Lung (tissue), 12 donors: ENCODE results near the gene SEC62. TPM values are rescaled to one million over a fixed set of nuclear protein-coding genes. Genes with fewer than 3 reads are reported as not detected.

Source experiments
- ATAC-seq: fragments of 200-7000 bp; cut with Tn5 transposase; one replicate; pipeline ENCODE4 v1.9.1; 2020; ENCODE audit warnings: moderate number of reproducible peaks; ENCODE audit not compliant: insufficient read depth, low FRiP score
- DNase-seq, 3 donors: peaks; one replicate each; pipeline ENCODE4 v3.0.0-alpha.2; 2013 to 2017
- H3K27ac ChIP-seq, 2 donors: one replicate each; pipeline ENCODE4 v1.5.1; 2013; ENCODE audit warnings: mild to moderate bottlenecking in 2 of 2, moderate library complexity in 2 of 2, control low read depth in 1 of 2, inconsistent platforms in 1 of 2, low read depth in 1 of 2, low read length in 1 of 2
- H3K27me3 ChIP-seq, 3 donors: one replicate each; pipeline ENCODE4 v1.5.1; 2013; ENCODE audit warnings: low read length in 2 of 3; ENCODE audit not compliant: control insufficient read depth in 3 of 3, insufficient read depth in 3 of 3
- H3K36me3 ChIP-seq, 4 donors: one replicate each; pipeline ENCODE4 v1.5.1; 2013; ENCODE audit warnings: low read length in 4 of 4, mild to moderate bottlenecking in 1 of 4, moderate library complexity in 1 of 4; ENCODE audit not compliant: control insufficient read depth in 4 of 4, insufficient read depth in 4 of 4
- H3K4me1 ChIP-seq, 5 donors: one replicate each; pipeline ENCODE4 v1.5.1; 2013; ENCODE audit warnings: low read length in 5 of 5, mild to moderate bottlenecking in 2 of 5, moderate library complexity in 1 of 5; ENCODE audit not compliant: control insufficient read depth in 5 of 5, insufficient read depth in 5 of 5
- H3K4me3 ChIP-seq: one replicate; pipeline ENCODE4 v1.5.1; 2013; ENCODE audit warnings: mild to moderate bottlenecking, control low read depth, moderate library complexity
- H3K9ac ChIP-seq, 2 donors: one replicate each; pipeline ENCODE4 v1.5.1; 2013; ENCODE audit warnings: low read length in 2 of 2, control low read depth in 1 of 2; ENCODE audit not compliant: insufficient read depth in 1 of 2
- H3K9me3 ChIP-seq, 4 donors: one replicate each; pipeline ENCODE4 v1.5.1; 2013; ENCODE audit warnings: low read length in 3 of 4, mild to moderate bottlenecking in 1 of 4, moderate library complexity in 1 of 4; ENCODE audit not compliant: control insufficient read depth in 4 of 4, insufficient read depth in 3 of 4
- WGBS, 2 donors: extraction: QIAGEN DNeasy Blood & Tissue Kit; methylation state at CpG; one replicate each; pipeline ENCODE4 v1.1.7; 2013; 5-methylcytosine and 5-hydroxymethylcytosine counted together
- polyA plus RNA-seq, 2 donors: library from polyadenylated mRNA; stranded (reverse); fragments of 200-250 nt; gene quantifications; one replicate each; pipeline ENCODE4 v1.2.1, GENCODE V29; 2013
- total RNA-seq, 2 donors: library from RNA; depleted of rRNA in 1 of 2; stranded (reverse); fragments of >200 nt in 1 of 2; gene quantifications; one replicate each; pipeline ENCODE4 v1.2.1, GENCODE V29; 2014 to 2021
- TF ChIP-seq, protein P1 (sequence below): IDR thresholded peaks from 2 replicates; pipeline ENCODE4 v1.5.1; 2012; ENCODE audit warnings: mild to moderate bottlenecking; ENCODE audit errors: control extremely low read depth, extremely low read depth
- donor health status: control.
- donor health status: control.
- donor health status: Bipolar disorder and iron deficiency.
- donor health status: healthy.
- donor health status: DM: yes; HTN: yes; CAD: no.

The SEC62 gene
- total and polyA plus RNA-seq, 4 donors: 55.2 to 96.5 (median 62.7) TPM

DNA sequence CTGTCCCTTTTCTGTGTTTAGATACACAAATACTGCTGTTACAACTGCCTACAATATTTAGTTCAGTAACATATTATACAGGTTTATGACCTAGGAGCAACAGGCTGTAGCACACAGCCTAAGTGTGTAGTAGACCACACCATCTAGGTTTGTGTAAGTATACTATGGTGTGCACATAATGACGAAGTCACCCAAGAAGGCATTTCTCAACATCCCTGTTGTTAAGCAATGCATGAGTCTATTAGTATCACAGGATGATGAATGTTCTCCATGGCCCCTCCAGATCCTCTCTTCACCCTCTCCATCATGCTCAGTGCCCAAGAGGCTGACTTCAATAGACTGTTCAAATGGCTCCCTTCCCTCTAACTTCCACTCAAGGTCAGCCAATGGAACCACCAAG is 14.6 kb upstream of the SEC62 start:
- Histone ChIP-seq H3K27ac (no peak overlapping the region), H3K36me3 (no peaks in the 10 kb centered on the region), H3K4me1 (peaks cover 0 to 8% (median 3%) of the 10 kb centered on the region in 5 donors), H3K9ac (no peak overlapping the region), H3K27me3 (no peaks in the 10 kb centered on the region), H3K4me3 (no peak overlapping the region), H3K9me3 (no peaks in the 10 kb centered on the region)
- WGBS, 2 donors: 27 to 69% methylated on average over 1 of the region's 1 CpG
- TF ChIP-seq, protein P1, sequence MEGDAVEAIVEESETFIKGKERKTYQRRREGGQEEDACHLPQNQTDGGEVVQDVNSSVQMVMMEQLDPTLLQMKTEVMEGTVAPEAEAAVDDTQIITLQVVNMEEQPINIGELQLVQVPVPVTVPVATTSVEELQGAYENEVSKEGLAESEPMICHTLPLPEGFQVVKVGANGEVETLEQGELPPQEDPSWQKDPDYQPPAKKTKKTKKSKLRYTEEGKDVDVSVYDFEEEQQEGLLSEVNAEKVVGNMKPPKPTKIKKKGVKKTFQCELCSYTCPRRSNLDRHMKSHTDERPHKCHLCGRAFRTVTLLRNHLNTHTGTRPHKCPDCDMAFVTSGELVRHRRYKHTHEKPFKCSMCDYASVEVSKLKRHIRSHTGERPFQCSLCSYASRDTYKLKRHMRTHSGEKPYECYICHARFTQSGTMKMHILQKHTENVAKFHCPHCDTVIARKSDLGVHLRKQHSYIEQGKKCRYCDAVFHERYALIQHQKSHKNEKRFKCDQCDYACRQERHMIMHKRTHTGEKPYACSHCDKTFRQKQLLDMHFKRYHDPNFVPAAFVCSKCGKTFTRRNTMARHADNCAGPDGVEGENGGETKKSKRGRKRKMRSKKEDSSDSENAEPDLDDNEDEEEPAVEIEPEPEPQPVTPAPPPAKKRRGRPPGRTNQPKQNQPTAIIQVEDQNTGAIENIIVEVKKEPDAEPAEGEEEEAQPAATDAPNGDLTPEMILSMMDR: no peak
- ATAC-seq: no peak
- DNase-seq: no peak

DNA sequence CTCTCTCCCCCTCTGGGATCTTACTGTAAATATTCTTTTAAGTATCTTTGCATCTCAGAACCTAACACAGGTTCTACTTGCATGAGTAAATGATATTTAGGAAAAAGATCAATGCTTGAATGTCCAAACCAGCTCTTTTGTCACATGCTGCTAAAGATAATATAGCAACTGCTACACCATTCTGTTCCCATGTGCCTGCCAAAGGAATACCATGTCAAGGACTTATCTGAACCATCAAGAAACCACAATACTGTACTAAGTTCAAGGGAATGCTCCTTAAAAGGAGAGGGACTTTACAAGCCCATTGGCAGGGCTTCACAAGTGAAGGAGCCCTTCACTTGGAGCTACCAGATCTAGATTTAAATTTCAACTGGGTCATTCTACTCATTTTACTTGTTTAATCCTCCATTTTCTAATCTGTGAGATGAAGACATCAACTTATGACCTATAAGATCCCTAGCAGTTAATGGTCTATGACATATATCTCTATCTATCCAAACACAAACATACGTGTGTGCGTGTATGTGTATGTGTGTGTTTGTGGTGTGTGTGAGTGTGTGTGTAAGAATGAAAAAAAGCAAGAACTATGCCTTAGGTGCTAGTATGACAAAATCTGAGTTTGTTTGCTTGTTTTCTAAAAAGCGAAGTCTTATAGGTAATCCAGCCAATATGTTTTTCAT is 13.0 kb upstream of the SEC62 start:
- H3K4me1 ChIP-seq: peaks cover 0 to 2% (median 1%) of the 10 kb centered on the region in 5 donors
- DNase-seq: no peak
- H3K27ac ChIP-seq: no peak overlapping the region
- H3K36me3 ChIP-seq: no peaks in the 10 kb centered on the region
- TF ChIP-seq, protein P1: no peak
- no peaks in the 10 kb centered on the region for H3K9me3 ChIP-seq
- no peak overlapping the region for H3K9ac ChIP-seq
- WGBS, 2 donors: 61 to 66% methylated on average over 3 of the region's 3 CpGs
- peak; percentile 8 for ATAC-seq
- H3K4me3 ChIP-seq: no peak overlapping the region
- H3K27me3 ChIP-seq: no peaks in the 10 kb centered on the region

DNA sequence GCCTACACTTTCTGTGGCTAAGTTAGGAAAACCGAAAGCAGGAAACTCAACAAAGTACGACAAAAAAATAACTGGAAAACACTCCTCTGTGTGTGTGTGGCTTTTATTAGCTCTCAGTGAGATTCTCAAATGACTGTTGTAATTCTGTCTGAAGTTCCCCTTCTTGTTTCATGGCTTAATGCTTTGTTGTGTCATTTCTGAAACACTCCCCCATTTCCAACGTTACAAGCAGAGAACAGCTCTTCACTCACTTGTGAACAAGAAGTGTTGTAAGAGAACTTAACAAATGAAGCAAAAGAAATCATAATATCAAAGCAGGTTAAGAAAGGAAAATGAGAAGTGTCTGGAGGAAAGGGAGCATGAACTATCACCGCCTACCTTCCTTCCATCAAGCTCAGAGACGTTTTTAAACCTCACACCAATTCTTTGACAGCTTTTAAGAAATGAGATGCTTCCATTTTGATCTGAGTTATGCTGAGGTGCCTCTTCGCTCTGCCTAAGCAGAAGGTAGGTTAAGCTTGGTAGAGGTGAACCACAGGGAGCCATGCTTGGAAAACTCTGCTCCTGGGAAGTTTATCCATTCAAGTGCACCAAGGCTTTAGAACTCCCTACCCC is 12.4 kb upstream of the SEC62 start:
- no peaks in the 10 kb centered on the region for H3K36me3 ChIP-seq
- peaks cover 0 to under 1% (median 0%) of the 10 kb centered on the region in 3 donors for H3K27me3 ChIP-seq
- peak in 1 of 3 donors; percentile 10 for DNase-seq
- ATAC-seq: peak; percentile 63
- H3K4me1 ChIP-seq: peaks cover 0 to 2% (median 0%) of the 10 kb centered on the region in 5 donors
- peak overlapping the region in 1 of 2 donors; percentile 75 for H3K27ac ChIP-seq
- TF ChIP-seq, protein P1: no peak
- 34 to 40% methylated on average over 6 of the region's 6 CpGs for WGBS, 2 donors
- no peaks in the 10 kb centered on the region for H3K9me3 ChIP-seq
- H3K9ac ChIP-seq: no peak overlapping the region
- no peak overlapping the region for H3K4me3 ChIP-seq
